ENCODE data around the gene SYT8. TPM values are rescaled to one million over a fixed set of nuclear protein-coding genes. Genes with fewer than 3 reads are reported as not detected.
"Not testable (repeated sequence)": the region's sequence is repeated elsewhere in the genome, so short reads cannot be mapped to it uniquely, and the experiment has no call there.

Gene SYT8
- total RNA-seq, 2 donors from 2014 or later = not detected

- Mint-ChIP-seq H3K27me3 (no peaks in the 10 kb centered on the region), H3K4me1 (peaks cover 25% of the 10 kb centered on the region), H3K36me3 (ENCODE audit: low read depth) (peaks cover 23% of the 10 kb centered on the region), H3K9me3 (no peaks in the 10 kb centered on the region), H3K27ac (peak overlapping the region; percentile 30), H3K4me3 (no peak overlapping the region)
- ATAC-seq (replicated peaks) = no peak
These were observed 37.6 kb downstream of the SYT8 start for GRCh38 chr11:1872267-1872985.

- no peak for ATAC-seq (replicated peaks)
- Mint-ChIP-seq H3K36me3 (ENCODE audit: low read depth) (peaks cover 23% of the 10 kb centered on the region), H3K4me3 (no peak overlapping the region), H3K27me3 (no peaks in the 10 kb centered on the region), H3K9me3 (no peaks in the 10 kb centered on the region), H3K4me1 (peaks cover 25% of the 10 kb centered on the region), H3K27ac (peak overlapping the region; percentile 30)
These were observed 38.4 kb downstream of the SYT8 start for GRCh38 chr11:1873048-1873812.

- H3K9me3 Mint-ChIP-seq; H3K4me3 Mint-ChIP-seq; H3K27ac Mint-ChIP-seq; ATAC-seq (replicated peaks); H3K27me3 Mint-ChIP-seq: not testable (repeated sequence)
- Mint-ChIP-seq H3K36me3 (ENCODE audit: low read depth) (peaks cover 23% of the 10 kb centered on the region), H3K4me1 (peaks cover 25% of the 10 kb centered on the region)
These were observed 39.0 kb downstream of the SYT8 start for GRCh38 chr11:1873813-1874150.

GRCh38 chr11:1874441-1875092 is 39.8 kb downstream of the SYT8 start:
- not testable (repeated sequence) for H3K27me3 Mint-ChIP-seq; H3K9me3 Mint-ChIP-seq; H3K4me3 Mint-ChIP-seq; ATAC-seq (replicated peaks); H3K27ac Mint-ChIP-seq
- peaks cover 17% of the 10 kb centered on the region for H3K4me1 Mint-ChIP-seq
- H3K36me3 Mint-ChIP-seq (ENCODE audit: low read depth) = peaks cover 16% of the 10 kb centered on the region

- no peak for ATAC-seq (replicated peaks)
- no peaks in the 10 kb centered on the region for H3K9me3 Mint-ChIP-seq
- no peaks in the 10 kb centered on the region for H3K27me3 Mint-ChIP-seq
- no peak overlapping the region for H3K4me3 Mint-ChIP-seq
- H3K27ac Mint-ChIP-seq = no peak overlapping the region
- H3K36me3 Mint-ChIP-seq (ENCODE audit: low read depth) = peaks cover 15% of the 10 kb centered on the region
- H3K4me1 Mint-ChIP-seq = peaks cover 13% of the 10 kb centered on the region
These were observed 40.5 kb downstream of the SYT8 start for GRCh38 chr11:1875093-1875850.

- not testable (repeated sequence) for ATAC-seq (replicated peaks); H3K27ac Mint-ChIP-seq; H3K27me3 Mint-ChIP-seq; H3K4me1 Mint-ChIP-seq; H3K9me3 Mint-ChIP-seq; H3K36me3 Mint-ChIP-seq (ENCODE audit: low read depth); H3K4me3 Mint-ChIP-seq
These were observed 41.1 kb downstream of the SYT8 start for GRCh38 chr11:1875851-1876301.

- no peak overlapping the region for H3K27ac Mint-ChIP-seq
- no peaks in the 10 kb centered on the region for H3K9me3 Mint-ChIP-seq
- H3K36me3 Mint-ChIP-seq (ENCODE audit: low read depth) = peaks cover 6% of the 10 kb centered on the region
- H3K4me3 Mint-ChIP-seq = no peak overlapping the region
- H3K27me3 Mint-ChIP-seq = no peaks in the 10 kb centered on the region
- peaks cover 3% of the 10 kb centered on the region for H3K4me1 Mint-ChIP-seq
- no peak for ATAC-seq (replicated peaks)
These were observed 41.7 kb downstream of the SYT8 start for GRCh38 chr11:1876361-1877063.

- H3K27ac Mint-ChIP-seq = no peak overlapping the region
- H3K4me1 Mint-ChIP-seq = peaks cover 3% of the 10 kb centered on the region
- H3K9me3 Mint-ChIP-seq = no peaks in the 10 kb centered on the region
- H3K27me3 Mint-ChIP-seq = no peaks in the 10 kb centered on the region
- no peak overlapping the region for H3K4me3 Mint-ChIP-seq
- peaks cover 6% of the 10 kb centered on the region for H3K36me3 Mint-ChIP-seq (ENCODE audit: low read depth)
- no peak for ATAC-seq (replicated peaks)
These were observed 42.7 kb downstream of the SYT8 start for GRCh38 chr11:1877211-1878136.

- H3K27ac Mint-ChIP-seq = no peak overlapping the region
- ATAC-seq (replicated peaks) = no peak
- H3K27me3 Mint-ChIP-seq = no peaks in the 10 kb centered on the region
- peaks cover 6% of the 10 kb centered on the region for H3K36me3 Mint-ChIP-seq (ENCODE audit: low read depth)
- peaks cover 3% of the 10 kb centered on the region for H3K4me1 Mint-ChIP-seq
- no peak overlapping the region for H3K4me3 Mint-ChIP-seq
- no peaks in the 10 kb centered on the region for H3K9me3 Mint-ChIP-seq
These were observed 43.6 kb downstream of the SYT8 start for GRCh38 chr11:1878137-1879031.

GRCh38 chr11:1879342-1879940 is 44.7 kb downstream of the SYT8 start:
- Mint-ChIP-seq H3K27ac (no peak overlapping the region), H3K4me1 (peaks cover 3% of the 10 kb centered on the region), H3K27me3 (no peaks in the 10 kb centered on the region), H3K9me3 (no peaks in the 10 kb centered on the region), H3K36me3 (ENCODE audit: low read depth) (peaks cover 6% of the 10 kb centered on the region), H3K4me3 (no peak overlapping the region)
- ATAC-seq (replicated peaks) = no peak

GRCh38 chr11:1879941-1880720 is 45.3 kb downstream of the SYT8 start:
- H3K27me3 Mint-ChIP-seq = no peaks in the 10 kb centered on the region

More at GRCh38 chr11:1879941-1880720, 45.3 kb downstream of the SYT8 start:
- Mint-ChIP-seq H3K36me3 (ENCODE audit: low read depth) (peaks cover 6% of the 10 kb centered on the region), H3K4me1 (peaks cover 3% of the 10 kb centered on the region), H3K9me3 (no peaks in the 10 kb centered on the region), H3K4me3 (no peak overlapping the region), H3K27ac (no peak overlapping the region)
- ATAC-seq (replicated peaks) = no peak

All from activated T-helper 17 cell treated with anti-CD3 and anti-CD28 coated beads, Interleukin-2, amount 50 U/mL, for 72 hours (primary cell).